OCI-LY1 (cell line): ENCODE measurements around the gene GADD45G.

ENCODE experiments used
- EZH2 ChIP-seq: fragments of 200-600 bp; sonication (generic), shearing (Covaris generic); IDR thresholded peaks from 2 replicates; pipeline ENCODE4 v1.8.0; 2017; ENCODE audit warnings: borderline replicate concordance, mixed run types, mild to moderate bottlenecking, antibody characterized with exemption, low read length, moderate library complexity, mixed read lengths
- TF ChIP-seq, protein P1 (sequence below): fragments of 200-600 bp; sonication (generic), shearing (Covaris generic); IDR thresholded peaks from 2 replicates; pipeline ENCODE4 v1.5.1; 2017; ENCODE audit warnings: mild to moderate bottlenecking, antibody characterized with exemption, low read length, moderate library complexity, mixed read lengths

DNA sequence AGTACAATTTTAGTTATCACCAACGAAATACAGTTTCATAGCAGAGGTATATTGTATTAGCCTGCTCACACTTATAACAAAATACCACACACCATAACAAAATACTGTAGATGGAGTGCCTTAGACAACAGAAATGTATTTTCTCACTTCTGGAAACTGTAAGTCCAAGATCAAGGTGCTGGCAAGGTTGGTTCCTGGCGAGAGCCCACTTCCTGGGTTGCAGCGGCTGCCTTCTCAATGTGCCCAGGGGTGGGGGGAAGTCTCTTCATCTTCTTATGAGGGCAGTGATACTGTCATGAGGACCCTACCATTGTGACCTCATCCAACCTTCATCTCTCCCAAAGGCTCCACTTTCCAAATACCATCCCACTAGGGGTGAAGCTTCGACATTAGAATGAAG, 30.5 kb upstream of the GADD45G start:
- TF ChIP-seq, protein P1, sequence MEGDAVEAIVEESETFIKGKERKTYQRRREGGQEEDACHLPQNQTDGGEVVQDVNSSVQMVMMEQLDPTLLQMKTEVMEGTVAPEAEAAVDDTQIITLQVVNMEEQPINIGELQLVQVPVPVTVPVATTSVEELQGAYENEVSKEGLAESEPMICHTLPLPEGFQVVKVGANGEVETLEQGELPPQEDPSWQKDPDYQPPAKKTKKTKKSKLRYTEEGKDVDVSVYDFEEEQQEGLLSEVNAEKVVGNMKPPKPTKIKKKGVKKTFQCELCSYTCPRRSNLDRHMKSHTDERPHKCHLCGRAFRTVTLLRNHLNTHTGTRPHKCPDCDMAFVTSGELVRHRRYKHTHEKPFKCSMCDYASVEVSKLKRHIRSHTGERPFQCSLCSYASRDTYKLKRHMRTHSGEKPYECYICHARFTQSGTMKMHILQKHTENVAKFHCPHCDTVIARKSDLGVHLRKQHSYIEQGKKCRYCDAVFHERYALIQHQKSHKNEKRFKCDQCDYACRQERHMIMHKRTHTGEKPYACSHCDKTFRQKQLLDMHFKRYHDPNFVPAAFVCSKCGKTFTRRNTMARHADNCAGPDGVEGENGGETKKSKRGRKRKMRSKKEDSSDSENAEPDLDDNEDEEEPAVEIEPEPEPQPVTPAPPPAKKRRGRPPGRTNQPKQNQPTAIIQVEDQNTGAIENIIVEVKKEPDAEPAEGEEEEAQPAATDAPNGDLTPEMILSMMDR, result no peak
- no peak for TF ChIP-seq EZH2
